Dermis blood vessel endothelial cell (primary cell): ENCODE results near the gene ACTMAP. TPM values are rescaled to one million over a fixed set of nuclear protein-coding genes. Genes with fewer than 3 reads are reported as not detected.
"Not testable (repeated sequence)": the region's sequence is repeated elsewhere in the genome, so short reads cannot be mapped to it uniquely, and the experiment has no call there.

ENCODE experiments used
- DNase-seq: peaks from one replicate; pipeline ENCODE4 v3.0.0; 2010
- total RNA-seq: library from RNA; depleted of rRNA; stranded (reverse); fragments of >200 nt; gene quantifications from 2 replicates; pipeline ENCODE4 v1.2.3, GENCODE V29; 2014

Gene ACTMAP
- total RNA-seq, 1 donor from 2014 or later, result 1.0 TPM

- DNase-seq, result no peak
These were observed 25.4 kb upstream of the ACTMAP start for GRCh38 chr19:40775632-40776022.

DNA sequence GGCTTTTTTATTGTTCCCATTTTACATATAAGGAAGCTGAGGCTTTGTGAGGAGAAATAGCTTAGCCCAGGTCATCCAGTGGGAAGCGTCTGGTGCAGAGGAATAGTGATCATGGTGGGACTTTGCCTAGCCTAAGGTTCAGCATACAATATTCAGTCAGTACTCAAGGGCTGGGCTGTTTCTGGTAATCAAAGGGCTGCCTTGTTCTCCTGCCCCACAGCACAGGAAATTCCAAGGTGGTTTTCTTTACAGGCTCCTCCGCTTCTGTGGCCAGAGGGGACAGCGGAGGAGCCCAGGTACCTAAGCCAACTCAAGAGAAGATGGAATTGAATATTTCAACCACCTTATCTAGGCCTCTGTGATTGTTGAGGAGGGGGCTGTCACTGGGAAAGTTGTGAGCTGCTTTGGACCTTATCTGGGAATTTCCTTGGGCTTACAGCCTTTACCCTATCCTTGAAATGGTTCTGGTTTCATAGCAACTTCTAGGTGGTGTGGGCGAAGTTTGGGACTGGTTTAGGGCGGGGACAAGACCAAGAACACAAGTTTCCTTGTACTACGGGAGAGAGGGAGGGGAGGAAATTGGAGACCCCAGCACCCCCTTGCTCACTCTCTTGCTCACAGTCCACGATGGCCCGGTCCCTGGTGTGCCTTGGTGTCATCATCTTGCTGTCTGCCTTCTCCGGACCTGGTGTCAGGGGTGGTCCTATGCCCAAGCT lies 24.8 kb upstream of the ACTMAP start, which contains the start of gene MIA:
Gene MIA (plus strand): TSS at position 606 of the 716 bp plus-strand sequence. CDS start 22 bp downstream, at position 628.
- no peak for DNase-seq

- not testable (repeated sequence) for DNase-seq
These were observed 21.0 kb upstream of the ACTMAP start for GRCh38 chr19:40771101-40771862.

GRCh38 chr19:40768869-40769268 lies 18.6 kb upstream of the ACTMAP start:
- no peak for DNase-seq

DNA sequence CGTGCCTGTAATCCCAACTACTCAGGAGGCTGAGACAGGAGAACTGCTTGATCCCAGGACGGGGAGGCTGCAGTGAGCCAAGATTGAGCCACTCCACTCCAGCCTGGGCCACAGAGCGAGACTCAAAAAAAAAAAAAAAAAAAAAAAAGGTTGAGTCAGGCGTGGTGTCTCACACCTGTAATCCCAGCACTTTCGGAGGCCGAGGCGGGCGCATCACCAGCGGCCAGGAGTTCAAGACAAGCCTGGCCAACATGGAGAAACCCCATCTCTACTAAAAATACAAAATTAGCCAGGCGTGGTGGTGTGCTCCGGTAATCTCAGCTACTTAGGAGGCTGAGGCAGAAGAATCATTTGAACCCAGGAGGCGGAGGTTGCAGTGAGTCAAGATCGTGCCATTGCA lies 16.1 kb upstream of the ACTMAP start:
- not testable (repeated sequence) for DNase-seq

DNA sequence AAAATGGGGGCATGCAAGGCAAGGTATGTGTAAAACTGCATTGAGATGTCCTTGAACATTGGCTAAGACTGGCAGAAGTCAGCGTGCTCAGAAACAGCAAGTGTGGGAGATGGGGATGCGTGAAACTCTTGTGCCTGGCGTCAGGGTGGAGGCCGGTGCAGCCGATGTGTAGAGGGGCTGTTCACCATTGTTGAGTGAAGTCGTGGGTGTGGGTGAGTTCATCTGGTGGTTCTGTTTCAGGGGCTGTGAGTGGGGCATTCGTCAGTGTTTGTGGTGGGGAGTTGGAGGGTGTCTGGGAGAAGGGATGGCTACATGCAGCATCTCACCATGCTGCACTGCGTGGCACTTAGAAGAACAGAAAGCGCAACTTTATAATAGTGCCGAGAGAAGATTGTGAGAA lies 13.7 kb upstream of the ACTMAP start:
- no peak for DNase-seq

DNA sequence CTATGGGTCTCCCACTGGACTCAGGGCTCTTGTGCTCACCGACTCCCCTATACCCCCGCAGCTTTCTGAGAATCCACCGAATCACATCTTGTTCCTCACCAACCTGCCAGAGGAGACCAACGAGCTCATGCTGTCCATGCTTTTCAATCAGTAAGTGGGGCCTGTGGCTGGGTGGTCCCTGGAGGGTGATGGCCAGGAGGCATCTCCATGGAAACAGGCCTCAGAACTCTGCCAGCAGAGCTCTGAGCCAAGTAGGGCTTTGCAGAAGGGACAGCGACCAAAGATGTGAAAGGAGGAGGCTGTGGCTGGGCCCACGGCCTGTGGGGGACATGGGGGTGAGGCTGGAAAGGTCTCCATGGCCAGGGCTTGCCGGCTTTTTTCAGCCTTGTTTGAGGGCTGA lies 13.2 kb upstream of the ACTMAP start:
- no peak for DNase-seq

GRCh38 chr19:40762754-40763470 lies 12.6 kb upstream of the ACTMAP start:
- no peak for DNase-seq

GRCh38 chr19:40759352-40759751 lies 9.1 kb upstream of the ACTMAP start:
- no peak for DNase-seq

DNA sequence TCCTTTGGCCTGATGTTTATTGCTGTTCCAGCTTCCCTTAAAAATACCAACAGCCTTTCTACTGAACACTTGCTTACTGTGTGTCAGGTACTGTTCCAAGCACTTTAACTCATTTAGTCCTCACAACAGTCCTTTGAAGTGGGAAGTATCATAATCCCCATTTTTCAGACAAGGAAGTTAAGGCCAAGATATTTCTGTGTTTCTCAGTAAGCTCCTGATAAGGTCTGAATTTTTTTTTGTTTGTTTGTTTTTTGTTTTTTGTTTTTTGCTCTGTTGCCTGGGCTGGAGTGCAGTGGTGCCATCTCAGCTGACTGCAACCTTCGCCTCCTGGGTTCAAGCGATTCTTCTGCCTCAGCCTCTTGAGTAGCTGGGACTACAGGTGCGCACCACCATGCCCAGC lies 8.2 kb upstream of the ACTMAP start:
- DNase-seq, result no peak

DNA sequence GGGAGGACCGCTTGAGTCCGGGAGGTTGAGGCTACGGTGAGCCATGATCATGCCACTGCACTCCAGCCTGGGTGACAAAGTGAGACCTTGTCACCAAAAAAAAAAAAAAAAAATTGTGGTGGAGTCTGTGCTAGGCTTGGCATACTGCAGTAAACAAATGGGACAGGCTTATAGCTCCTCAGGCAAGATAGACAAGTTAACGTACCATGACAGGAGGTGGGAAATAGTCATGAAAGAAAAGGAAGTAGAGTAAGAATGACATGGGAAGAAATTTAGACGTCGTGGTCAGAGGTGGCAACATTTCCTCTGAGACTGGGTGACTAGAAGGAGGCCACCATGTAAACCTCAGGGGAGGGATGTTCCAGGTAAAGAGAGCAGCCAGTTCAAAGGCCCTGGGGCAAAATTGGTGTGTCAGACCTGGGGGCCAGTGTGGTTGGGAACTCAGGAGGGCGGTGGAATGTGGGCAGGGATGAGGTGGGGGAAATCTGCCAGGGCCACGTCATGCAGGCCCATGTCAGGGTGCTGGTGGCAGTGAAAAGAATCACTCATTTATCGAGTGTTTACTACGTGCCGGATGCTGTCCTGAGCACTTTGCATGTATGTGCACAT lies 6.3 kb upstream of the ACTMAP start:
- DNase-seq, result no peak

DNA sequence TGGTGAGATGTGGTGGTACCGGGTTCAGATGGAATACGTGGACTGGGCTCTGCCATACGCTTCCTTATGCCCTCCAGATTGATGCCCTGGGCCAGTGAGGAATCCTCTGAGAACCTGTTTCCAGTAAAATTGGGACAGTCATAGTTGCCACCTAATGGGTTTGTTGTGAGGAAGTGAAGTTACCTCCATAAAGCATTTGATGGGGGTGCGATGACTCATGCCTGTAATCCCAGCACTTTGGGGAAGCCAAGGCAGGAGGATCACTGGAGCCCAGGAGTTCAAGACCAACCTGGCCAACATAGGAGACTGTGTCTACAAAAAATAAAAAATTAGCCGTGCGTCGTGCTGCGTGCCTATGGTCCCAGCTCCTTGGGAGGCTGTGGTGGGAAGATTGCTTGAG lies 5.5 kb upstream of the ACTMAP start:
- DNase-seq, result no peak

GRCh38 chr19:40755248-40755624 lies 5.0 kb upstream of the ACTMAP start:
- no peak for DNase-seq

GRCh38 chr19:40754611-40755247 lies 4.5 kb upstream of the ACTMAP start:
- no peak for DNase-seq

DNA sequence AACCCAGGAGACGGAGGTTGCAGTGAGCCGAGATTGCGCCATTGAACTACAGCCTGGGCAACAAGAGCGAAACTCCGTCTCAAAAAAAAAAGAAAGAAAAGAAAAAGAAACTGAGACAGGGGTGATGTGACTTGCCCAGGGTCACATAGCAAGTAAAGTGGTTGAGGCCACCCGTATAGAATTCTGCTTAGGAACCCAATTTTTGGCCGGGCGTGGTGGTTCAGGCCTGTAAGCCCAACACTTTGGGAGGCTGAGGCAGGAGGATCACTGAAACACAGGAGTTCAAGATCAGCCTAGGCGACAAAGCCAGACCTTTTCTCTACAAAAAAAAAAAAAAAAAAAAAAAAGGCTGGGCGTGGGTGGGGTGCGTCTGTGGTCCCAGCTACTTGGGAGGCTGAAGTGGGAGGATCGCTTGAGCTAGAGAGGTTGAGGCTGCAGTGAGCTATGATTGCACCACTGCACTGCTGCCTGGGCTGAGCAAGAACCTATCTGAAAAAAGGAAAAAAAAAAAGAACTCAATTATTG lies 2.0 kb upstream of the ACTMAP start:
- DNase-seq, result no peak

DNA sequence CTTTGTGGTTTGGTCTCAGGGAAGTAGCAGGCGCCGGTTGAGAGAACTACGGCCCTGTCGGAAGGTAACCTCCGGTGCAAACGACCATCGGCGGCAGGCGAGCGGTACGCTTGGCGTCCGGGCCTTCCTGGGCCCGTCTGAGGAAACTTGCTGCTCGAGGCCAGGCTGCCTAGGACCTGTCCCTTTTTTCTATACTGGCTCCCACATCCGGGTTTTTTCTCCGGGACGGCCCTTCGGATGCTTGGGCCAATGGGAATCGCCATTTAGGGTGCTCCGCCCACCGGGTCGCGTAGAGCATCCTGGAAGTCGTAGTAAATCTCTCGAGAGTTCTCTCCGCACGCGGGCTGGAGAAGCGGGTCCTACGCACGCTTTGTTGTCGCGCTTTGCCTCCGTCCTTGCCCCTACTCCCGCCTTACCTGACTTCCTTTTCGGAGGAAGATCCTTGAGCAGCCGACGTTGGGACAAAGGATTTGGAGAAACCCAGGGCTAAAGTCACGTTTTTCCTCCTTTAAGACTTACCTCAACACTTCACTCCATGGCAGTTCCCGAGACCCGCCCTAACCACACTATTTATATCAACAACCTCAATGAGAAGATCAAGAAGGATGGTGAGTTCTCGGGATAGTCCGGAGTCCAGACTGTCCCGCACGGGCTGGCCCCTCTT lies 729 bp upstream of the ACTMAP start, which contains the start of gene SNRPA:
Gene SNRPA (plus strand): TSS at position 330 of the 664 bp plus-strand sequence. CDS start 206 bp downstream, at position 536.
- DNase-seq, result peak; percentile 99

DNA sequence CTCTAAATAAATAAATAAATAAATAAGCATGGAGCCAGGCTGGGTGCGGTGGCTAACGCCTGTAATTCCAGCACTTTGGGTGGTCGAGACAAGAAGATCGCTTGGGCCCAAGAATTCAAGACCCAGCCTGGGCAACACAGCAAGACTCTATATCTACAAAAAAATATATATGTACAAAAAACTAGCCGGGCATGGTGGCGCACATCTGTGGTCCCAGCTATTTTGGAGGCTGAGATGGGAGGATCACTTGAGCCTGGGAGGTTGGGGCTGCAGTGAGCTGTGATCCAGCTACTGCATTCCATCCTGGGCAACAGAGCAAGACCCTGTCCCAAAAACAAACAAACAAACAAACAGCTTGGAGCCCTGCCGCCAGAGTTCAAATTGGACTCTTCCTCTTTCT lies 2.7 kb downstream of the ACTMAP start:
- DNase-seq, result no peak

- peak; percentile 38 for DNase-seq
These were observed 4.9 kb downstream of the ACTMAP start for GRCh38 chr19:40745402-40745780.

GRCh38 chr19:40744554-40745401 lies 5.5 kb downstream of the ACTMAP start:
- DNase-seq, result peak; percentile 34

GRCh38 chr19:40743926-40744325 lies 6.4 kb downstream of the ACTMAP start:
- DNase-seq, result no peak

DNA sequence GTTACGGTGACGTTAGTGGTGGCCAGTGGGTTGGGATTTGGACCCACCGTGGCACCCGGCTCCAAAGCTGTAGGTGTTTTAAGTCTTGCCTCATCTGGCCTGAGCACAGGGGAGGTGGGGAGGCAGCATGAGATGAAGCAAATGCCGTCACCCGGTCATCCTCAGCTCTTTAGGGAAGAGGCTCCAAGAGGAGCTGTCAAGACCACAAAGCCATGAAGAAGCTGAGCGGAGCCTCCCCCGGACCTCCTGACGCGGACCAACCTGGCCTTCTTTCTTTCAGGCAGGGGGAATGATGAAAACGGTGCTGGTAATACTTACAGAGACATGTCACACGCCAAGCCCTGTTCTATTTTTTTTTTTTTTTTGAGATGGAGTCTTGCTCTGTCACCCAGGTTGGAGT lies 7.4 kb downstream of the ACTMAP start:
- DNase-seq, result no peak
